Esophagus squamous epithelium (tissue), 5 donors: ENCODE results near the gene PRRX2. TPM values are rescaled to one million over a fixed set of nuclear protein-coding genes. Genes with fewer than 3 reads are reported as not detected.

Experiments used
- DNase-seq: peaks from one replicate; lab custom pipeline; 2025; lab: John Stamatoyannopoulos, UW
- H3K27ac ChIP-seq, 4 donors: fragments of 200-600 bp; sonication (generic); one replicate each; pipeline ENCODE4 v1.5.1; 2016 to 2019; ENCODE audit warnings: mild to moderate bottlenecking in 1 of 4
- H3K27me3 ChIP-seq, 4 donors: fragments of 200-600 bp; sonication (generic); 1 replicate in 3 of 4; 2 replicates in 1 of 4; pipeline versions ENCODE4 v1.5.1 to v1.6.0; 2017 to 2021; ENCODE audit warnings: antibody characterized with exemption in 1 of 4
- H3K36me3 ChIP-seq, 3 donors: fragments of 200-600 bp; sonication (generic); one replicate each; pipeline ENCODE4 v1.5.1; 2016 to 2019
- H3K4me1 ChIP-seq, 3 donors: fragments of 200-600 bp; sonication (generic); one replicate each; pipeline ENCODE4 v1.5.1; 2017 to 2019
- H3K4me3 ChIP-seq, 4 donors: fragments of 200-600 bp; sonication (generic); 1 replicate in 3 of 4; 2 replicates in 1 of 4; pipeline ENCODE4 v1.5.1; 2016 to 2019; ENCODE audit warnings: mild to moderate bottlenecking in 2 of 4, moderate library complexity in 1 of 4
- H3K9me3 ChIP-seq, 3 donors: fragments of 200-600 bp; sonication (generic); one replicate each; pipeline ENCODE4 v1.5.1; 2016 to 2019
- CTCF ChIP-seq, 6 experiments: fragments of 450-650 bp in 4 of 6; fragments of 200-600 bp in 2 of 6; sonication (generic) in 2 of 6; IDR thresholded peaks; one replicate each; pipeline ENCODE4 v1.5.1; 2016 to 2019; ENCODE audit warnings: antibody characterized with exemption in 6 of 6, mild to moderate bottlenecking in 4 of 6, moderate library complexity in 4 of 6
- POLR2A ChIP-seq, 4 donors: fragments of 450-650 bp; IDR thresholded peaks; one replicate each; pipeline ENCODE4 v1.6.1; 2017; ENCODE audit warnings: antibody characterized with exemption in 4 of 4, mild to moderate bottlenecking in 4 of 4, moderate library complexity in 3 of 4
- WGBS, 2 donors: methylation state at CpG; one replicate each; pipeline ENCODE4 v1.1.5; 2018; 5-methylcytosine and 5-hydroxymethylcytosine counted together
- intact Hi-C: fragments of 100-400 bp; cut with DNase I; formaldehyde crosslinking; loops from one replicate; pipeline ENCODE4 v1.15.0; 2022
- total RNA-seq, 4 donors: library from RNA; depleted of rRNA; stranded (reverse); fragments of >200 nt; gene quantifications; one replicate each; pipeline ENCODE4 v1.1.0, GENCODE V29; 2016
- donor health status: DM: yes; HTN: yes; CAD: no.

PRRX2 gene
- total RNA-seq, 4 donors from 2014 or later: 0.82 to 3.8 (median 2.3) TPM

GRCh38 chr9:129694243-129694646 lies 28.8 kb downstream of the PRRX2 start:
- intact Hi-C loops: no loop called here
- H3K4me3 ChIP-seq: no peak overlapping the region
- peaks cover 0 to 50% (median 0%) of the 10 kb centered on the region in 4 donors for H3K27me3 ChIP-seq
- H3K27ac ChIP-seq: peak overlapping the region in 1 of 4 donors; percentile 42
- no peaks in the 10 kb centered on the region for H3K36me3 ChIP-seq
- H3K9me3 ChIP-seq: no peaks in the 10 kb centered on the region
- peaks cover 20 to 28% (median 22%) of the 10 kb centered on the region in 3 donors for H3K4me1 ChIP-seq
- DNase-seq: no peak
- WGBS, 2 donors: 14 to 58% methylated on average over 2 to 7 of the region's 11 CpGs
- TF ChIP-seq POLR2A (IDR thresholded peaks at IDR 0.05) (no peak), CTCF (IDR thresholded peaks at IDR 0.05) (no peak)

GRCh38 chr9:129695870-129696269 lies 30.4 kb downstream of the PRRX2 start:
- Histone ChIP-seq H3K27me3 (peaks cover 0 to 53% (median 0%) of the 10 kb centered on the region in 4 donors), H3K27ac (peak overlapping the region in 2 of 4 donors; percentile 23 to 33), H3K36me3 (no peaks in the 10 kb centered on the region), H3K4me3 (no peak overlapping the region), H3K9me3 (no peaks in the 10 kb centered on the region), H3K4me1 (peaks cover 20 to 28% (median 22%) of the 10 kb centered on the region in 3 donors)
- WGBS, 2 donors: 66 to 80% methylated on average over 3 of the region's 3 CpGs
- intact Hi-C loops: no loop called here
- no peak for DNase-seq
- no peak for TF ChIP-seq CTCF (IDR thresholded peaks at IDR 0.05)
- TF ChIP-seq POLR2A (IDR thresholded peaks at IDR 0.05): no peak

GRCh38 chr9:129696944-129697655 lies 31.7 kb downstream of the PRRX2 start:
- no peak for DNase-seq
- Histone ChIP-seq H3K27ac (peak overlapping the region; percentile 69 to 91 (median 78)), H3K27me3 (peaks cover 0 to 53% (median 0%) of the 10 kb centered on the region in 4 donors), H3K9me3 (no peaks in the 10 kb centered on the region), H3K36me3 (no peaks in the 10 kb centered on the region), H3K4me1 (peaks cover 20 to 34% (median 22%) of the 10 kb centered on the region in 3 donors), H3K4me3 (peak overlapping the region; percentile 31 to 73 (median 48))
- WGBS, 2 donors: 16 to 22% methylated on average over 11 to 14 of the region's 71 CpGs
- intact Hi-C loops: no loop called here
- TF ChIP-seq CTCF (IDR thresholded peaks at IDR 0.05) (no peak), POLR2A (IDR thresholded peaks at IDR 0.05) (peak in 1 of 4 donors; percentile 2)

- intact Hi-C loops: no loop called here
- H3K4me1 ChIP-seq: peaks cover 22 to 41% (median 26%) of the 10 kb centered on the region in 3 donors
- no peaks in the 10 kb centered on the region for H3K36me3 ChIP-seq
- no peak for DNase-seq
- peak overlapping the region; percentile 69 to 91 (median 78) for H3K27ac ChIP-seq
- peak overlapping the region; percentile 31 to 73 (median 48) for H3K4me3 ChIP-seq
- peaks cover 0 to 53% (median 0%) of the 10 kb centered on the region in 4 donors for H3K27me3 ChIP-seq
- H3K9me3 ChIP-seq: no peaks in the 10 kb centered on the region
- 2% methylated on average over 7 of the region's 25 CpGs; no CpG with 5 or more reads in 1 of the 2 donors for WGBS, 2 donors
- no peak for TF ChIP-seq POLR2A (IDR thresholded peaks at IDR 0.05)
- no peak for TF ChIP-seq CTCF (IDR thresholded peaks at IDR 0.05)
These were observed 32.3 kb downstream of the PRRX2 start for GRCh38 chr9:129697656-129698253.

GRCh38 chr9:129698254-129698757 lies 32.9 kb downstream of the PRRX2 start:
- Histone ChIP-seq H3K4me1 (peaks cover 22 to 47% (median 31%) of the 10 kb centered on the region in 3 donors), H3K27me3 (peaks cover 0 to 53% (median 0%) of the 10 kb centered on the region in 4 donors), H3K9me3 (no peaks in the 10 kb centered on the region), H3K4me3 (peak overlapping the region in 3 of 4 donors; percentile 44 to 73 (median 51)), H3K36me3 (no peaks in the 10 kb centered on the region), H3K27ac (peak overlapping the region; percentile 69 to 91 (median 78))
- WGBS, 2 donors: 11 to 100% methylated on average over 1 to 3 of the region's 17 CpGs
- DNase-seq: no peak
- intact Hi-C loops: no loop called here
- TF ChIP-seq CTCF (IDR thresholded peaks at IDR 0.05): no peak
- no peak for TF ChIP-seq POLR2A (IDR thresholded peaks at IDR 0.05)
